ACHN (cell line): ENCODE measurements around the gene ITPRID1.

ENCODE experiments used
- DNase-seq: peaks from one replicate; pipeline ENCODE4 v3.0.0-alpha.2; 2015
- in situ Hi-C: cut with HindIII; loops from 2 replicates; pipeline ENCODE4 v1.10.0; 2017; ENCODE audit warnings: low sequenced_read_pairs, low pct_ligation_motif_present, low pct_unique_long_range_greater_than_20kb

ITPRID1 gene

GRCh38 chr7:31679574-31680305 is 165.8 kb downstream of the ITPRID1 start:
- in situ Hi-C loops, result no loop called here
- no peak for DNase-seq

GRCh38 chr7:31683445-31684225 is 169.7 kb downstream of the ITPRID1 start:
- no peak for DNase-seq
- in situ Hi-C loops, result no loop called here

DNA sequence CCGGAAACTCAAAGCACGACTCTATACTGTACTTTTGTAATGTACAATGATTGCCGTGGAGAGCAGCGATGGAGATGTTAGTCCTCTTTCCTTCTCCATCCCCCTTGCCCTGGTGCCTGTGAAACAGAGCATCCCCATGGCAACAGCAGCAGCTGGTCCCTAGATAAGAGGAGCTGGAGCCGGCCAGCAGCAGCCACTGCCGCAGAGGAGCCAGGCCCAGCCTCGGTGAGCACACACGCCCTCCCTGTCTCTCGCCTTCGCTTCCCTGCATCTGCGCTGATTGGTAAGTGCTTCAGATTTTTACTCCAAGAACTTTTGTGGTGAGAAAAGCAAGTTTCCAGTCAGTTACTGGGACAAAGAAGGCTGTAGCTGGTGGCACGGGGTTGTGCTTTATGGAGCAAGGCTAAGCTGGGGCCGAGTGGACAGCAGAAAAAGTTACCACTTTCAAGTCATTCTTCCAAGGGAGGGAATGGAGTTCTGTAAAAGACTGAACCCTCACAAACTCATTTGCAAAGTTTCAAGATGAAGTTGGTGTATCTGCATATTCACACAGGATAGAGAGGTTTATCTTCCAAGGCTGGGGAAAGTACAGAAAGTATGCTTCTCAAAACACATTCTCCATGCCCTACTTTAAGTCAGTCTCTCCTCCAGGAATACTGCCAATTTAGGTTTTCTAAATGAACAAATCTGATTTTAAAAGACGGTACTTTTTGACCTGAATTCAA is 173.3 kb downstream of the ITPRID1 start, which contains the start of gene PPP1R17:
Gene PPP1R17, plus strand, starts transcription at position 192 of the 725 bp plus-strand sequence. CDS start 5,227 bp downstream, outside the sequence.
- in situ Hi-C loops, result no loop called here
- DNase-seq, result no peak

- DNase-seq, result no peak
- in situ Hi-C loops, result no loop called here
Observed at GRCh38 chr7:31688372-31688771, 174.5 kb downstream of the ITPRID1 start.

DNA sequence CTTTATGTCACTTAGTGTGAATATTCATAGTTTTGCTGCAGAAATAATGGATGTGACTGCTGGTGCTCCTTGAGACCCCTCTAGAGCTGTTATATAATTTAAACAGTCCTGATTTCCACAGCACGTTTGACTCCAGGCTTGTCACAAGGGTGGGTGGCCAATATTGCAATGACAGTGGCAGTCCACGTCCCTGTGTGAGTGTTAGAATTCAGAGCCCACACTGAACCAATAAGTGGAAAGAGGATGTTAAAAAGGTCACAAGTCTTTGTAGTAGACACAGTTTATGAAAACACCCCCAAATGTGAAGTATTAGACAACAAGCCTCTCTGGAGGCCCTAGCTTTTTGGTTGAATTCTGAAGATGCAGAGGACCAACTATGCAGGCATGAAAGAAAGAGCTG is 175.1 kb downstream of the ITPRID1 start:
- in situ Hi-C loops, result no loop called here
- no peak for DNase-seq

DNA sequence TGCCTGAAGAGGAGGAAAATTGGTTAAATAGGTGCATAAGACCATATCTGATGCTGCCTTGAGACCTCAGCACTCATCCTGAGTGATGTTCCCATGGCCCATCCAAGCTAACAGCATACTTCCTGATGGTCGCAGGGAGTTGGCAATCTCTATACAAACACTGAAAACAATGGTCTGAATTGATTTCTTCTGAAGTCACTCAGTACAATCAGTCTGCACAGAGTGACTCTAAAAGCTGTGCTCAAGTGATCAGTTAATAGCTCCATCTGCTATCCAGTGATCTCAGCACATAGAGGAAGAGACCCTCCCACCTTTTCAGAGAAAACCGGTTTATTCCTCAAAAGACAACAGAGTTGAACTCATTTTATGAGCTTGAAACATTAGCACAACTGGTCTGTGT is 177.0 kb downstream of the ITPRID1 start:
- in situ Hi-C loops, result no loop called here
- DNase-seq, result no peak

GRCh38 chr7:31692451-31692850 is 178.6 kb downstream of the ITPRID1 start:
- in situ Hi-C loops, result no loop called here
- DNase-seq, result no peak

DNA sequence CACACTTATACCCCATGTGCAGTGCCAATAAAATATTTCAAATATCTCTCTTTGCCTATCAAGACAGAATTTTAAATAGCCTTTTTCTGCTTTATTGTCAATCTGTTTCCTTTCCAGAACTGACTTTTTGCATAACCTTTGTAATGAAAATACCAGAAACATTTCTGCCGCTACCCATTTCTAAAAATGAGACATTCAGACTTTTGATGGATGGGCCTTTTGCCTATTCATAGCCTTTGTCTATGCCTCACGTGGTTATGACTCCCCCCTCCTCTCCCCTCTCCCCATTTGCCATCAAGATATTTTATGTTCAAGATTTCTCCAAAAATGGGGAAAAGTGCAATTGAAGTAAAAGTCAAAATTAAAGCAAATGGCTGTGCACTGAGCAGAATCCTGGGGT is 179.0 kb downstream of the ITPRID1 start:
- in situ Hi-C loops, result no loop called here
- no peak for DNase-seq

DNA sequence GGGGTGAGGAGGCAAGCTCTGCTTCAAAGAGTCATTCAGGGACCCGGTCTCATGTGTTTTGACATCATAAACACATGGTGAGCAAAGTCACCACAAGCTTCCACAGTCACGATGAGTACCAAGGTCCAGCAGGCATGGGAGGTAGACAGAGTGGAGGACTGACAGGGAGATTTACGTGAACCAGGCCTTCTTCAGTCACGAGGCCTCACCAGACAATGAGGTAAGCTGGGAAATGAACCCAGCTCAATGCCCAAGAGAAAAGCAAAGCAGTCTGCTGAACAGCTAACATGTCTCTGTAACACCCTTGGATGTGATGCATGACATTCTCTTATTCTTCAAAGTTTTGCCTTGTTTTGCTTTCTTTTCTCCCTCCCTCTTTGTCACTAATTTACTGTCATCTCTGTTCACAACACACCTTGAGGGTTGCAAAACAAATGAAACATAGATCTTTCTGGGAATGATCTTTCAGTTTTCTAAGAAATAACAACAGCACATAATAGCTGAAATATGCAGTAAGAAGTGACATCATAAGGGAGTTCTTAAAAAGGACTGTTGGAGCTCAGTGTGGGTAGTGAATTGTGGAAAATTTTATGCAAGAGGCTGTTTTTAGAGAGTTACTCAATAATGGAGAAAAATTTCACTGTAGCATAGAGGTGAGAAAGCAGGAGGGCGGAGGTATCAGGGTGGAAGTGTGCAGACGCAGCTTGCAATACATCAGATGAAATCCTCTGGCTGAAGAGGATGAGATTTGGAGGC is 182.1 kb downstream of the ITPRID1 start:
- in situ Hi-C loops, result no loop called here

GRCh38 chr7:31699050-31699449 is 185.2 kb downstream of the ITPRID1 start:
- in situ Hi-C loops, result no loop called here
- DNase-seq, result no peak

More for the DNA sequence above, 182.1 kb downstream of the ITPRID1 start:
- no peak for DNase-seq

DNA sequence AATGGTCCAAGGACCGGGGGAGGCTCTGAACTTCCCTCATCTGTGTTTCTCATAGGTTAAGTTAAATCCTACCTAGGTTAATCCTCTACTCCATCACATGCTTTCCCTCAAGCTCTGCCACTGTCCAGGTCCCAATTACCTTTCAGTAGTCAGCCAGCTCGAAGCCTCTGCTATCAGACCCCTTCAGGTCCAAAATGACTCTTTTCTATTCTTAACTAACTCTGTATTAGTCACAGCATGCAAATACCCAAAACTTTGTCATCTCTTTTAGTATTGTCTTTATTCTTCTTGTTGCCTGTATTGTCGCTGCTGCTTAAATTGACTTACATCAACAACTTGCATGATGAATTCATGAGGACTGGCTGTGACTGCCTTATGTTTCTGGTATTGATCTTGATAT is 188.5 kb downstream of the ITPRID1 start:
- in situ Hi-C loops, result no loop called here
- no peak for DNase-seq

DNA sequence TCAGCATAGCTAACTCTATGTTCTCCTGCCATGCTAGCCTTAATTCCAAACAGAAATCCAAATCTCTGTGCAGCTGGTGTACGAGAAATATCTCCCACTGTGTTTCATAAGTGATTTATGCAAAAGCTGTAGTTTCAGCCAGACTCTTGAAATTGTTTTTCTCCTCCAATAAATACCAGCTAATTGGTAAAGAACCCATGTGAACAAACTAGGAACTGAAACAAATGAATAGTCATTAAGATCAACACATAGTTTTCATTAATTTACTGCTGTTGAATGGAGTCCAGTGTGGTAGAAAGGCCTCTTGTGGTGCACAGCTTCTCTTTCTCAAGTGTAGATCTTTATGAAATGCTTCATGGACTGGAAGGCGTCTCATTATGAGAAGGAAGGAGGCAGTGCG is 191.5 kb downstream of the ITPRID1 start:
- no peak for DNase-seq
- in situ Hi-C loops, result no loop called here

DNA sequence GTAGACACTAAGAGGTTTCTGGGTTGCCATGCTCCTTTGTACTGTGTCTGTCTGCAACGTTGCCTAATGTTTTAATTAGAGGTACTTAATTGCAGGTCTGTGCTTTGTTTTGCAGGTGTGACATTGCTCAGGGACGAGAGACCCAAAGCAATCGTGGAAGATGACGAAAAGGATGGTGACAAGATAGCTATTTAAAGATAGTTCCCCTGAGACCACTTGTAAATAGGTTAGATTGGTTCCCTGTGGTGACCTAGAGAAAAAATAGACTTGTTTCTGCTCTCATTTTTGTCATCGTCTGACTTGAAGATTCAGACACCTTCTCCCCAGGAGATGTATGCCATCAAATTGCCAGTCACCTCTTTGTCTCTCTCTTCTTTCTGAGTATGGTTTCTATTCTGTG is 193.2 kb downstream of the ITPRID1 start:
- DNase-seq, result no peak
- in situ Hi-C loops, result no loop called here
